B cell (primary cell): ENCODE data around the gene FGF10.

Experiments
- CTCF ChIP-seq: fragments of 200-600 bp; IDR thresholded peaks from one replicate; pipeline ENCODE4 v1.8.0; 2022; ENCODE audit warnings: antibody characterized with exemption, mild to moderate bottlenecking
- EZH2 ChIP-seq: IDR thresholded peaks from 2 replicates; pipeline ENCODE4 v1.6.1; 2012; ENCODE audit warnings: borderline replicate concordance, low read depth, mild to moderate bottlenecking, moderate library complexity, low read length; ENCODE audit not compliant: insufficient read depth, poor library complexity, severe bottlenecking

DNA sequence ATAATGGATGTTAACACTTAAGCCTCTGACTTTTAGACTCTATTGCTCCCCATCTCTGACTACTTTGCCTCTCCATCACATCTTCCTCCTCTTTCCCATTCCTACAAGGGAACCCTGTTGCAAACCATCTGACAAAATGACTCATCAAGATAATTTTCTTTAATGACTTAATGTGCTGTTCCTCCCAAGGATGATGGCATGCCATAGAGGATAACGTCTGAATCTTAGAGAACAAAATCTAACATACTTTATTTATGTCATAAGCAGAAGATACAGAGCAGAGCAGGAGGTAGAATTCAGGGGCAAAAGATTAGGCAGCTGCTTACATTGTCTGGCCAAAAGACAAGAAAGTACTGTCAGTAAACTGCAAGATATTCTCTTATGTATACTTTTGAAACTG is 76.8 kb downstream of the FGF10 start:
- TF ChIP-seq CTCF (no peak), EZH2 (no peak)
